Forelimb muscle (tissue), 1 donor: ENCODE data around the gene GLI1. TPM values are rescaled to one million over a fixed set of nuclear protein-coding genes. Genes with fewer than 3 reads are reported as not detected.
A peak's percentile ranks its signal among the peaks of the same experiment; 100 is the strongest.
"Not testable (repeated sequence)": the region's sequence is repeated elsewhere in the genome, so short reads cannot be mapped to it uniquely, and the experiment has no call there.

ENCODE experiments used
- DNase-seq: peaks from one replicate; pipeline ENCODE4 v3.0.0-alpha.2; 2013; ENCODE audit warnings: low read depth
- polyA plus RNA-seq: library from polyadenylated mRNA; unstranded; fragments of 120-200 nt; gene quantifications from one replicate; pipeline ENCODE4 v1.2.1, GENCODE V29; 2013; ENCODE audit not compliant: insufficient read length

The GLI1 gene
- polyA plus RNA-seq, 1 donor, result 11.2 TPM

DNA sequence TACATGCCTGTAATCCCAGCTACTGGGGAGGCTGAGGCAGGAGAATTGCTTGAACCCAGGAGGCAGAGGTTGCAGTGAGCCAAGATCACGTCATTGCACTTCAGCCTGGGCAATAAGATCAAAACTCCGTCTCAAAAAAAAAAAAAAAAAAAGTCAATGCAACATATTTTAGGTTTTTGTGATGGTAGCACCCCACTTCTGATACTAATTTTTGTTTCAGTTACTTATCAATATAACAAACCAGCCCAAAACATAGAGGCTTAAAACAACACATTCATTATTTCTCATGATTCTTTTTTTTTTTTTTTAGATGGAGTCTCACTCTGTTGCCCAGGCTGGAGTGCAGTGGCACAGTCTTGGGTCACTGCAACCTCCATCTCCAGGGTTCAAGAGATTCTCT, 18.2 kb upstream of the GLI1 start:
- not testable (repeated sequence) for DNase-seq

DNA sequence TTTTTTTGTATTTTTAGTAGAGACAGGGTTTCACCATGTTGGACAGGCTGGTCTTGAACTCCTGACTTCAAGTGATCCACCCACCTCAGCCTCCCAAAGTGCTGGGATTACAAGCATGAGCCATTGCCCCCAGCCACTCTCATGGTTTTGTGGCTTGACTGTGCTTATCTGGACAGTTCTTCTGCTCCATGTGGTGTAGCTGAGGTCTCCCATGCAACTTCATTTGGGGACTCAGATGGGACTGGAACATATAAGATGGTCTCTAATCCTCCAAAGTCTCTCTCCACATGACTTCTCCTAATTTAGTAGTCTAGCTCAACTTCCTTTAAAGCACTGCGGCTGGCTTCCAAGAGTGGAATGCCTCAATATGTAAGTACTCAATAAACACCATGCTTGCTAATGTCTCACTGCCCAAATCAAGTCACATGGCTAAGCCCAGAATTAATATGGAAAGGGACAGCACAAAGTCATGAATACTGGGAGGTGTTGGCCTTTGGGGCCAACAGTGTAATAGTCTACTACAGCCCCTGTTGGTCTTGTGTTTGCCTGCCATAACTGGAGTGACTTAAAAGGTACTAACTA, 17.6 kb upstream of the GLI1 start:
- DNase-seq, result no peak

DNA sequence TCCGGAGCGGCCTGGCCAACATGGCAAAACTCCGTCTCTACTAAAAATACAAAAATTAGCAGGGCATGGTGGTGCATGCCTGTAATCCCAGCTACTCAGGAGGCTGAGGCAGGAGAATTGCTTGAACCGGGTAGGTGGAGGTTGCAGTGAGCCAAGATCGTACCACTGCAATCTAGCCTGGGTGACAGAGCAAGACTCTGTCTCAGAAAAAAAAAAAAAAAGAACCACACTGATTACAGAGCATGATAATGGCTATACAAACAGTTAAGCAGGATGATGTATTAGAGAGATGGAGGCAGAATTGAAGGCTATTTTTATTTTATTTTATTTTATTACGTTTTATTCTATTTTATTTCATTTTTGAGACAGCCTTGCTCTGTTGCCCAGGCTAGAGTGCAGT, 15.2 kb upstream of the GLI1 start:
- not testable (repeated sequence) for DNase-seq

DNA sequence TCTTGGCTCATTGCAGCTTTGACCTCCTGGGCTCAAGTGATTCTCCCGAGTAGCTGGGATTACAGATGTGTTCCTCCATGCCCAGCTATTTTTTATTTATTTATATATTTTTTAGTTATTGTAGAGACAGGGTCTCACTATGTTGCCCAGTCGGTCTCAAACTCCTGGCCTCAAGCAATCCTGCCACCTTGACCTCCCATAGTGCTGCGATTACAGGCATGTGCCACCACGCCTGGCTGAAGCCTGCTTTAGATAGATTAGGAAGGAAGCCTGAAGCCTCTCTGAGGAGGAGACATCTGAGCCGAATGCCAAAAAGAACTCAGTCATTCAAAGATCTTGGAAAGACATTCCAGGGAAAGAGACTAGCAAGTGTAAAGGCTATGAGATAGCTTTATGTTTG, 14.8 kb upstream of the GLI1 start:
- DNase-seq, result no peak

DNA sequence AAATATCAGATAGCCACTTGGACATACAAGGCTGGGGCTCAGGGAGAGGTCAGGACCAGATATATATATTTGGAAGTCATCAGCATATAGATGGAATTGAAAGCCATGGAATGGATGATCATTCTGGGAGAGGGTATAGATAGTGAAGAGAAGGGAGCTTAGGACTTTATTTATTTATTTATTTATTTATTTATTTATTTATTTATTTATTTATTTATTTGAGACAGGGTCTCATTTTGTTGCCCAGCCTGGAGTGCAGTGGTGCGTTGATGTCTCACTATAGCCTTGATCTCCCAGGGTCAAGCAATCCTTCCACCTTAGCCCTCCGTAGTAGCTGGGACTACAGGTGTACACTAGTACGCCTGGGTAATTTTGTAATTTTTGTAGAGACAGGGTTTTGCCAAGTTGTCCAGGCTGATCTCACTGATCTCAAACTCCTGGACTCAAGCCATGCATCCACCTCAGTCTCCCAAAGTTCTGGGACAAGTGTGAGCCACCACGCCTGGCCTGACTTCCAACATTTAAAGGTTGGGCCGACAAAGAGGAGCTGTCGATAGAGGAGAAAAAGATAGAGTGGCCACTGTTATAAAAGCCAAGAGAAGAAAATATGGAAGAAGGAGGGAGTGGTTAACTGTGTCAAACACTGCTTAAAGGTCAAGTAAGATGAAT, 13.2 kb upstream of the GLI1 start:
- DNase-seq, result no peak

DNA sequence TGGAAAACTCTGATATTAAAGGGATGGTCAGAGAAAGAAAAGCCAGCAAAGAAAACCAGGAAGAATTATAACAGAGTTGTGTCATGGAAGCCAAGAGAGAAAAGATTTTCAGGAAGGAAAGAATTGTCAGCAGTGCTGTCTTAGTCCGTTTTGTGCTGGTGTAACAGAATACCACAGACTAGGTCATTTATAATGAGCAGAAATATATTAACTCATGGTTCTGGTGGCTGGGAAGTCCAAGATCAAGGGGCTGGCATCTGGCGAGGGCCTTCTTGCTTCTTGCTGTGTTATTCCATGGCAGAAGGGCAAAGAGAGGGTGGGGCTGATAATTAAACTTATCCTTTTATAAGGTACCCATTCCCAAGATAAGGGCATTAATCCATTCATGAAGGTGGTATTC, 10.9 kb upstream of the GLI1 start:
- DNase-seq, result no peak

DNA sequence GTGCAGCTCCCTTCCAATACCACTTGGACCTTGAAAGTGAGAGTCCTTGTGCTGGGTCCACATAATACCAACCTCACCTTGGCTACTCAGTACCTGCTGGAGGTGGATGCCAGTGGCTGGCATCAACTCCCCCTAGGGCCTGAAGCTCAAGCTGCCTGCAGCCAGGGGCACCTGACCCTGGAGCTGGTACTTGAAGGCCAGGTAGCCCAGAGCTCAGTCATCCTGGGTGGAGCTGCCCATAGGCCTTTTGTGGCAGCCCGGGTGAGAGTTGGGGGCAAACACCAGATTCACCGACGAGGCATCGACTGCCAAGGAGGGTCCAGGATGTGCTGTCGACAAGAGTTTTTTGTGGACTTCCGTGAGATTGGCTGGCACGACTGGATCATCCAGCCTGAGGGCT, 10.2 kb upstream of the GLI1 start:
- no peak for DNase-seq

DNA sequence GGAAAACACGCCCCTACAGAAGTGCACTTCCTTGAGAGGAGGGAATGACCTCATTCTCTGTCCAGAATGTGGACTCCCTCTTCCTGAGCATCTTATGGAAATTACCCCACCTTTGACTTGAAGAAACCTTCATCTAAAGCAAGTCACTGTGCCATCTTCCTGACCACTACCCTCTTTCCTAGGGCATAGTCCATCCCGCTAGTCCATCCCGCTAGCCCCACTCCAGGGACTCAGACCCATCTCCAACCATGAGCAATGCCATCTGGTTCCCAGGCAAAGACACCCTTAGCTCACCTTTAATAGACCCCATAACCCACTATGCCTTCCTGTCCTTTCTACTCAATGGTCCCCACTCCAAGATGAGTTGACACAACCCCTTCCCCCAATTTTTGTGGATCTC, 9.5 kb upstream of the GLI1 start:
- no peak for DNase-seq

DNA sequence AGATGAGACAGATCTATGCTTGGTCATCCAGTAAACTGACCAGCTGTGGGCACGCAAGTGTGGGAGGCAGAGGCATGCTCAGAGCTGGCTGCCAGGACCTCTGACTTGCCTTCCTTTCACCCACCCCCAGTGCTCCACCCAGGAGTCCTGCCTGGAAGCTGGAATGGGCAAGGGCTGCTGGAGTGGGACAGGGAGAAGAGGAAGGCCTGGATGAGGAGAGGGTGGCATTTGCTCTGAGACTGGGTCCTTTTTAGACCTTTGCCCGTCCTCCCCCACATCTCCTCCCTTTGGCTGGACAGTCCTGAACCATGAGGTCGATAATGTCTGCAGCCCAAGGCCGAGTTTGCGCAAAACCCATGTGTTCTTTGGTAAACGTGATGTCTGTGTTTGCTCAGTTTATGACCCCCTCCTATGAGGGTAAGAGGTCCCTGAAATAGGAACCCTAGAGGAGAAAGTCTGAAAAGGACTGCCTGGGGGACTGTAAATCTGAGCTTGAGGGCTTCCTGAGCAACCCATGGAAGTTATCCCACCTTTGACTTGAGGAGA, 8.3 kb upstream of the GLI1 start:
- DNase-seq, result no peak

DNA sequence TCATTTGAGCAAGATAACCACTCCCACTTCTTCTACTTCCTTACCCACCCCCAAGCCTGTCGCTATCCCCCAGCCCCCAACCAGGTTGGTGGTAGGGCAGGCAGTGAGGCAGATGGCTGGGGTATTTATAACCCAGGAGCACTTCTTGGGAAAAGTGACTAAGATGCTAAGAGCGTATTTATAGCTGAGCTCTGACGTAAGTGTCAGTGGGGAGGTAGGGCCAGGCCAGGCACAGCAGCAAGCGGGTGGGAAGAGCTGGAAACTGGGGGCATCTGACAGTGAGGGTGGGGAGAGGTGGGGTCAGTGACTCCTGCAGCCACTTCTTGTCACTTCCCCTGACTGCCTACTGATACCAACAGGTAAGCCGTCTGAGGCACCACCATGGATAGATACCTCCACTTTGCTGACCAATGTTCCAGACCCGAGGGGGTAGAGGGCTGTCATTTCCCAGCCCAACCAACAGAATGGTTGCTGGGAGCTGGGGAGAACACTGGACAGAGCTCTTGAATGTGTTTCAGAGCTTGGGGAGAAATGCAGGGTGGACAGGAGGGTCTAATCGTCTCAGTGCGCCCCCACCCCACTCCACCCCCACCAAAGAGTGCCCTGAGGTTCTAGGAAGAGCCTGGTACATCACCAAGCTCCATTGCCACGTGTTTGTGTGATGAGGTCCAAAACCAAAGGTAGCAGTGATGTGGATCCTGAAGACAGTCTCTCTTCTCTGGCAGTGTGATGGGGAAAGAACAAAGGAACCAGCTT, 7.2 kb upstream of the GLI1 start:
- DNase-seq, result no peak

DNA sequence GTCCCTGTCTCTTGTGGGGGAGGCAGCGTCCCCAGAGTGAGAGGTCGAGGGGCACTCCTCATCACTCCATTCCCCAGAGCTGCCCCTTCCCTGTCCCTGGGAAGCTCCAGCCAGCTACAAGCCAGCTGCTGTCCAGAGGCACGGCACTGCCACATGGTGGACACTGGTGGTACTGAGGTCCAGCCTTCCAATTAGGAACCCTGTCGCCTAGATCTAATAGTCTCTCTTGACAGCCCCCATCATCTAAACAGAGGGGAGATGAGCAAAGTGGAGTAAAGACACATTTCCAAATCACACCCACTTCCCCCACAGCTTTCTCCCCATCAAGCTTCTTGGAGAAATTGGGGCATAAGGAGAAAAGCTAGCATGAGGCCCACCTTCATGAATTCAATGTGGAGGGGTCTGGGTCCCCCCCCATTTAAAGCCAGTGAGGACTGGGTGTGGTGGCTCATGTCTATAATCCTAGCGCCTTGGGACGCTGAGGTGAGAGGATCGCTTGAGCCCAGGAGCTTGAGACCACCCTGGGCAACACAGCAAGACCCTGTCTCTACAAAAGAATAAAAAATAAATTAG, 6.6 kb upstream of the GLI1 start:
- no peak for DNase-seq

DNA sequence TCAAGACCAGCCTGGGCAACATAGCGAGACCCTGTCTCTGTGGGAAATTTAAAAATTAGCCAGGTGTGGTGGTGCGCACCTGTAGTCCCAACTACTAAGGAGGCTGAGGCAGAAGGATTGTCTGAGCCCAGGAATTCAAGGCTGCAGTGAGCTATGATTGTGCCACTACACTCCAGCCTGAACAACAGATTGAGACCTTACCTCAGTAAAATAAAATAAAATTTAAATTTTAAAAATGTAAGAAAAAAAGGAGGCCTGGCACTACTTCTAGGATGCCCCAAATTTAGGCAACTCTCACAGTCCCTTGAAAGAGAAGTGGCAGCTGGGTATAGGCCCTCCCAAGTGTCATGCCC, 5.4 kb upstream of the GLI1 start:
- DNase-seq, result no peak

DNA sequence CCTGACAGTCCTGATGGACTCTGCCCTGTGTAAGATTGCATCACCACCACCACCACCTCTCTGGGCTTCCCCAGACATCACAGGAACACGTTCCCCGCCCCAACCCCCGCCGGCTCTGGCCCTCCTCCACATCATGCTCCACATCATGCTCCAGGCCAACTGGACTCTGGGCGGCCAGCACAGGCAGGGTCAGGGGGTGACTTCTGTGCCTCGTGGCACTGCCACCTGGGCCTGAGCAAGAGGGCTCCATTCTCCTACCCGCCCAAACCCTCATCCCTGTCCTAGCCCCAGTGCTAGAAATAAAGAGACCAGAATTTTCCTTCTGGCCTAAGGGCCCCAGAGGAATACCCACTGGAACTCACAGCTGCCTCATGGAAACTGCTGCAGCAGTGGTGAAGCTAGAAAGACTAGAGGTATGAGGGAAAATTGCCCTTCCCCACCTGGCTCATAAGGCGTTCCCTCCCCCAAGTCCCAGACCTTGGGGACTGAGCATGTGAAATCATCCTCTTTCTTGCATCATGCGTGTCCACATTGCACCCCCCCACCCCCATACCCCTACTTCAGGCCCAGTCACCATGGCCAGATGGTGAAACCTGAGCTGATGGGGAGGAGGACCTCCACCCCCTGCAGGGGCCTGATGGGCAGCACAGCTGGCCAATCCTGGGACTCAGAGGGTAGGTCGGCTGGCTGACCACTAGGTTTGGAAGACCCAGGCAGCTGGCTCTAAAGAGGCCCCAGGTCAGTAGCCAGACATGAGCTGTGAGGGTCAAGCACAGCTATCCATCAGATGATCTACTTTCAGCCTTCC, 4.8 kb upstream of the GLI1 start, which contains the start of gene INHBE:
TSS of gene INHBE (plus strand) at position 742 of the 808 bp plus-strand sequence. CDS start 230 bp downstream, outside the sequence.
- DNase-seq, result no peak

DNA sequence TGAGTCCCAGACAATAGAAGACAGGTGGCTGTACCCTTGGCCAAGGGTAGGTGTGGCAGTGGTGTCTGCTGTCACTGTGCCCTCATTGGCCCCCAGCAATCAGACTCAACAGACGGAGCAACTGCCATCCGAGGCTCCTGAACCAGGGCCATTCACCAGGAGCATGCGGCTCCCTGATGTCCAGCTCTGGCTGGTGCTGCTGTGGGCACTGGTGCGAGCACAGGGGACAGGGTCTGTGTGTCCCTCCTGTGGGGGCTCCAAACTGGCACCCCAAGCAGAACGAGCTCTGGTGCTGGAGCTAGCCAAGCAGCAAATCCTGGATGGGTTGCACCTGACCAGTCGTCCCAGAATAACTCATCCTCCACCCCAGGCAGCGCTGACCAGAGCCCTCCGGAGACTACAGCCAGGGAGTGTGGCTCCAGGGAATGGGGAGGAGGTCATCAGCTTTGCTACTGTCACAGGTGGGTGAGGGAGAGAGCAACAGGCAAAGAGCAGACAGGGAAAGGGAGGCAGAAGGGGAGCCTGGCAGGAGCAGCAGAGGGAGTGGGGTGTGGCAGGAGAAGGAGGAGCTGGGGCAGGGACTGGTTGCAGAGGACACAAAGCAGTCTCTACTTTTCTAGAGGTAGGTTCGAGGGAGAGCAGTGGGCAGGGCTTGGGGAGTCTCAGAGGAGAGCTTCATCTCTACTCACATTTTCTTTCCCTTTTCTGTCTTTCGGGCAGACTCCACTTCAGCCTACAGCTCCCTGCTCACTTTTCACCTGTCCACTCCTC, 4.0 kb upstream of the GLI1 start:
- no peak for DNase-seq

DNA sequence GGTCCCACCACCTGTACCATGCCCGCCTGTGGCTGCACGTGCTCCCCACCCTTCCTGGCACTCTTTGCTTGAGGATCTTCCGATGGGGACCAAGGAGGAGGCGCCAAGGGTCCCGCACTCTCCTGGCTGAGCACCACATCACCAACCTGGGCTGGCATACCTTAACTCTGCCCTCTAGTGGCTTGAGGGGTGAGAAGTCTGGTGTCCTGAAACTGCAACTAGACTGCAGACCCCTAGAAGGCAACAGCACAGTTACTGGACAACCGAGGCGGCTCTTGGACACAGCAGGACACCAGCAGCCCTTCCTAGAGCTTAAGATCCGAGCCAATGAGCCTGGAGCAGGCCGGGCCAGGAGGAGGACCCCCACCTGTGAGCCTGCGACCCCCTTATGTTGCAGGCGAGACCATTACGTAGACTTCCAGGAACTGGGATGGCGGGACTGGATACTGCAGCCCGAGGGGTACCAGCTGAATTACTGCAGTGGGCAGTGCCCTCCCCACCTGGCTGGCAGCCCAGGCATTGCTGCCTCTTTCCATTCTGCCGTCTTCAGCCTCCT, 3.4 kb upstream of the GLI1 start:
- no peak for DNase-seq

DNA sequence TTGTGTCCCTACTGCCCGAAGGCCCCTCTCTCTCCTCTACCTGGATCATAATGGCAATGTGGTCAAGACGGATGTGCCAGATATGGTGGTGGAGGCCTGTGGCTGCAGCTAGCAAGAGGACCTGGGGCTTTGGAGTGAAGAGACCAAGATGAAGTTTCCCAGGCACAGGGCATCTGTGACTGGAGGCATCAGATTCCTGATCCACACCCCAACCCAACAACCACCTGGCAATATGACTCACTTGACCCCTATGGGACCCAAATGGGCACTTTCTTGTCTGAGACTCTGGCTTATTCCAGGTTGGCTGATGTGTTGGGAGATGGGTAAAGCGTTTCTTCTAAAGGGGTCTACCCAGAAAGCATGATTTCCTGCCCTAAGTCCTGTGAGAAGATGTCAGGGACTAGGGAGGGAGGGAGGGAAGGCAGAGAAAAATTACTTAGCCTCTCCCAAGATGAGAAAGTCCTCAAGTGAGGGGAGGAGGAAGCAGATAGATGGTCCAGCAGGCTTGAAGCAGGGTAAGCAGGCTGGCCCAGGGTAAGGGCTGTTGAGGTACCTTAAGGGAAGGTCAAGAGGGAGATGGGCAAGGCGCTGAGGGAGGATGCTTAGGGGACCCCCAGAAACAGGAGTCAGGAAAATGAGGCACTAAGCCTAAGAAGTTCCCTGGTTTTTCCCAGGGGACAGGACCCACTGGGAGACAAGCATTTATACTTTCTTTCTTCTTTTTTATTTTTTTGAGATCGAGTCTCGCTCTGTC, 2.7 kb upstream of the GLI1 start:
- no peak for DNase-seq

DNA sequence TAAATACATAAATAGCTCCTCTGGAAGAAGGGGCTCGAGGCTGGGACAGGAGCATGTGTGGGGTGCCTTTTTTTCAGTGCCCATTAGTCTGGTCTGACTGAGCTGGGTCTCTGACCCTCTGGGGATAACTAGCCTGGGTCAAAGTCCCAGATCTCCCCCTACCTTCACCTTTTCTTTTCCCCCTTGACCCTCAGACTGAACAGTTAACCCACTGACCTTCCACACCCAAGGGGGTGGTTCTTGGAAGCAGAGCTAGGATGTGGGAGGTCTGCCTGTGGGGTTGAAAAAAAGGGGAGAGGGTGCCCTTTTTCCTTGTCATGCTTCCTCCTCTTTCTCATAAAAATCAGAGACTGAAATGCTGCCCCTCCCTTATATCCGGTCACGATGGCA, 925 bp upstream of the GLI1 start:
- no peak for DNase-seq

DNA sequence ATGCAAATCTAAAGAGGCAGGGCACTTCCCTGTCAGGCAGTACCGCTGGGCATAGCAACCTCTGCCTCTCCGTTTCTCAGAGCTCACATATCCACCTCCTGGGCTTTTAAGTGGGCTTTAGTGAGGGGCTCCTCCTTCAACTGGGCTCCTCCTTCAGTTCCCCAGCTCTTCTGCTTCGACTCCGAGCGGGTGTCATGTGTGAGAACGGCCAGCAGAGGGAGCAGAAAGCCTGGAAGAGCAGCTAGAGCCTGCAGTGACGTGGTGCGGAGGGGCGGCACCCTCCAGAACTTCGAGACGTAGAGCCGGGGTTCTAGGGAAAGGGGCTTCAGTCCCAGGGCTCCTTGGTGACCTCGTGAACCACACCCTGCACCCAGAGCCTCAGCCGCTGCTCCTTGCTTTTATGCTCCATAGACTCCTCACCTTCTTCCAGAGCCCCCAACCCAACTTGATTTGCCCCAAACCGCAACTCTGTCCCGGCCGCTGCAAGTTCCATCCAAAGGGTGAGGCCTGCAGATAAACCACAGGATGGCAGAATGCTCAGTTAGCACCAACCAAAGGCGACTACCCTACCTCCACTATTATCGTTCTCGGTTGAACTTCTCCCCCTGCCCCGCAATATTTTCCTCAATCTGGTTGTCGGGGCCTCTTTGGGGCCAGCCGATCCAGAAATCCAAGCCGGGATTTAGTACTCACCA, 383 bp upstream of the GLI1 start:
- DNase-seq, result peak; percentile 90

DNA sequence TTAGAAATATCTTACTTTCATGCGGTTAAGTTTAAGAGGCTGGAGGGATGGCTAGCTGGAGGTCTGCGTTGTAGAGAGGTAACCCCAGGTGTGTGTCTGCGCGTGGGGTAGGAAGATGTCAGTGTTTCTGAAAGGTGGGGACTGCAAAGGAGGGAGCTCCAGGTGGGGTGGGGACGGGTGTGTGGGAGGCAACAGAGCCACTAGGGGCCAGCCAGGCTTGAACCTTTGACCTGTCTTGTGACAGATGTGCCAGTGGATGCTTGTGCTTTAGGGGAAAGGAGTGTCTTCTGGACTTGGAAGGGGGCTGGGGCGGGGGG, 841 bp downstream of the GLI1 start:
- DNase-seq, result no peak
